Neural progenitor cell (in vitro differentiated cells): Measurements from ENCODE around the gene WDSUB1.

Source experiments
- CTCF ChIP-seq: fragments of 200-600 bp; sonication (generic); IDR thresholded peaks from 2 replicates; pipeline ENCODE4 v1.5.1; 2017; ENCODE audit warnings: antibody characterized with exemption, mild to moderate bottlenecking
- EZH2 ChIP-seq: fragments of 200-600 bp; sonication (generic); IDR thresholded peaks from 2 replicates; pipeline ENCODE4 v1.6.1; 2017; ENCODE audit warnings: antibody characterized with exemption, mild to moderate bottlenecking, moderate library complexity
- EZH2phosphoT487 ChIP-seq: fragments of 200-600 bp; sonication (generic); IDR thresholded peaks from 2 replicates; pipeline ENCODE4 v1.6.1; 2017; ENCODE audit warnings: antibody characterized with exemption

- TF ChIP-seq EZH2phosphoT487 (no peak), CTCF (no peak), EZH2 (no peak)
These were observed 30.3 kb downstream of the WDSUB1 start for GRCh38 chr2:159256159-159256558.
